HK-2 (cell line): Measurements from ENCODE around the gene GCK.
"Not testable (repeated sequence)": the region's sequence is repeated elsewhere in the genome, so short reads cannot be mapped to it uniquely, and the experiment has no call there.

Source experiments
- DNase-seq: peaks from one replicate; pipeline ENCODE4 v3.0.0-alpha.2; 2018; ENCODE audit not compliant: unreplicated experiment

Gene GCK

GRCh38 chr7:44141221-44141850 is 47.9 kb downstream of the GCK start, which contains the start of gene MYL7:
Gene MYL7 (minus strand): TSS chr7:44141332. CDS start chr7:44141305, 27 bp downstream.
- DNase-seq: no peak

DNA sequence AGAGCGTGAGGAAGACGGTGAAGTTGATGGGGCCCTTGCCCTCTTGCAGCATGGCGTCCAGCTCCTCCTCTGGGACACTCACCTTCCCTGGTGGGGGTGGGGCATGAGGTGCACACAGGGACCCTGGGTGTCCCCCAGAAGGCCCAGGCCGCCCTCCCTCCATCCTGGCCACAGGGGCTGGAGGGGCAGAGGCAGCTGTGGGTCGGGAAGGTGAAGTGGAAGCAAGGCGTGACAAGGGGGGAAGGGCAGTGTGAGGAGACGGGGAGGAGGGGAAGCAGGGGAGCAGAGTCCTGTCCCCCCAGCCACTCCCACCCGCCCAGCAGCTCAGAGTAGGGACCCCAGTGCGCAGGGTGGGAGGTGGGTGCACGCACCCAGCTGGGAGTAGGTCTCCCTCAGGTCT is 48.9 kb downstream of the GCK start:
- DNase-seq: no peak

DNA sequence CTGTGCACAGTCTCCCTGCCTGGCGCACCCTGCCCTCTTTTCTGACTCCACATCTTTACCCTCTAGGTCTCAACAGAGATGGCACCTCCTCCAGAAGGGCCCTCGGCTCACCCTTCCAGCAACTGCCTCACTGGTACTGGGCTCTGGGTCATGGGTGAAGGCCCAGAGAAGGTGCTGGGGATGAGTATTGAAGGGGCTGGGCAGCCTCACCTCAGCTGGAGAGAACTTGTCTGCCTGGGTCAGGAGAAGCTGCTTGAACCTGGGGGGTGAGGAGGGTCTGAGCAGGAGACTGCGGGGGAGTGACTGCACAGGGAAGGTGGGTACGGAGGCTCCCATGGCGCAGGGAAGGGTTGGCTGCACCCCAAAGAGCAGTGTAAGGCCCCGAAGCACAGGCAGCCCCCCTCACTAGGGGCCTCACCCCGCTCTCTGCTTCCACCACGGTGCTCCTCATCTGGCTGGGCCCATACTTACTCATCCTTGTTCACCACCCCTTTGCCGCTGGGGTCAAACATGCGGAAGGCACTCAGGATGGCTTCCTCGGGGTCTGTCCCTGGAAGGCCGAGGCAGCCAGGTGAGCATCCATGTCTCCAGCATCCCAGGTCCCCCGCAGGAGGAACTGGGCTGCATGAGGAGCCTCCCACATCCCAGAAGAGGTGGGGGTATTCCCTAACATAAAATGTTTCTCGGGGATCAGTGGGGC is 49.8 kb downstream of the GCK start:
- no peak for DNase-seq

DNA sequence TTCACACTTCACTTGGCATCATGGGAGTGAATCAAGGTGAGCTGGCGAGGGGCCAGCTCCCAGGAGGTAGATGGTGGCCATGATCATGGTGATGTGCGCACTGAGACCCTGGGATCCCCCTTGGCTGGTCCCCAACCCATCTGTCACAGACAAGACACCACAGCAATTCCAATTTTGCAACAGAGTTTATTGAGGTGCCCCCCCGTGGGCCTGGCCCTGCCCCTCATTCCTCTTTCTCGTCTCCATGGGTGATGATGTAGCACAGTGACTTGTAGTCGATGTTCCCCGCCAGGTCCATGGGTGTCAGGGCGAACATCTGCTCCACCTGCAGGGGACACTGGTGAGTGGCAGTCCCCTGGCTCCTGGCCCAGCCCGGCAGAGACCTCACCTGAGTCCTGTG is 50.5 kb downstream of the GCK start:
- no peak for DNase-seq

DNA sequence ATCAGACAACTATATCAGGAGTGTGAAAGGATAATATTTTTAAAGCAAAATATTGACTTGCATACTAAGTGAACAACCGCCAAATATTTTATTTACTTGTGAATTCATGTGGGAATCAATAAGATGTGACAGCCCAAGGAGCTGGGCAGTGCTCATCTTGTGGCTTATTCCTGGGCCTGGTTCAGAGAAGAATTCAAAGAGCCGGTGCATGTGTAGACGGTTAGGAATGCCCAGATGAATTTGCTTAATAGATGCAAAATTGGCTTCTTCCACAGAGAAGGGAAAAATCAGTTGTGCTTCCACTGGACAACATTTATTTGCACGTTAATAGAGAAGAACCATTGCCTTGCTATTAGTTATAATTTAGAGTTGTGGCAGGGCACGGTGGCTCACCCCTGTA is 52.5 kb downstream of the GCK start:
- no peak for DNase-seq

- no peak for DNase-seq
These were observed 54.2 kb downstream of the GCK start for GRCh38 chr7:44134943-44135628.

DNA sequence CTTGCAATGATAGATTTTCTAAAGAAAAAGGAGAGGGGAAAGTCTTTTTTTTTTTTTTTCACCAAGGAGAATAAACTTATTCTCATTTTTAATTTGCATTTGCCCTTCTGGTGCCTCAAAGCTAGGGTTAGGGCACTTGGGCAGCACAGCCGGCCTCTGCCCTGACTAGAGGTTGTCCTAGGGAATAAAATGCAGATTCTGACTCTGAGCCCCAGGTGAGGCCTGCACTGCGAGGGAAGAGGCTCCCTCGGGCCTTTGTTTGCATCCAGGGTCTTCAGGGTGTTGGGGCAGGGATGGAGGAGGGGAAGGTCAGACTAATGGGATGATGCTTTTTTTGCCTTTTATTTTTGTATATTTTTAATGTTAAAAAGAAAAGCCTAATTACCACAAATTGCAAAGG is 55.9 kb downstream of the GCK start:
- no peak for DNase-seq

DNA sequence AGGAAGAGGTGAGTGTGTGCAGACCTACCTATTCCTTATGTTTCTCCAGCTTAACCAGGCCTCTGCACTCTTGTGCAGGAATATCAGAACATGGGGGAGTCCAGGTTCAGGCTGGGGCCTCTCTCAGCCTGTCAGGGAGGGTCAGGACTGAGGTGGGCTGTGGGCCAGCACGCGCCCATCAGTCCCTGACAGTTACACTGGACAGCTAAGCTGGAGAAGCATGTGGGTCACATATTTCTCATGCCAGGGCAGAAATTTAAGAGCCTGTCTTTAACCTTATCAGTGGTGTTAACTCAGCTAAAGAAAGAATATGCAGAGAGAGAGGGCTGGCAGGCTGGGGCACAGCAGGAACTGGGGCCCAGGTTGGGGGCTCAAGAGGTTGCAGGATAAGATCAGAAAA is 57.2 kb downstream of the GCK start:
- DNase-seq: no peak

DNA sequence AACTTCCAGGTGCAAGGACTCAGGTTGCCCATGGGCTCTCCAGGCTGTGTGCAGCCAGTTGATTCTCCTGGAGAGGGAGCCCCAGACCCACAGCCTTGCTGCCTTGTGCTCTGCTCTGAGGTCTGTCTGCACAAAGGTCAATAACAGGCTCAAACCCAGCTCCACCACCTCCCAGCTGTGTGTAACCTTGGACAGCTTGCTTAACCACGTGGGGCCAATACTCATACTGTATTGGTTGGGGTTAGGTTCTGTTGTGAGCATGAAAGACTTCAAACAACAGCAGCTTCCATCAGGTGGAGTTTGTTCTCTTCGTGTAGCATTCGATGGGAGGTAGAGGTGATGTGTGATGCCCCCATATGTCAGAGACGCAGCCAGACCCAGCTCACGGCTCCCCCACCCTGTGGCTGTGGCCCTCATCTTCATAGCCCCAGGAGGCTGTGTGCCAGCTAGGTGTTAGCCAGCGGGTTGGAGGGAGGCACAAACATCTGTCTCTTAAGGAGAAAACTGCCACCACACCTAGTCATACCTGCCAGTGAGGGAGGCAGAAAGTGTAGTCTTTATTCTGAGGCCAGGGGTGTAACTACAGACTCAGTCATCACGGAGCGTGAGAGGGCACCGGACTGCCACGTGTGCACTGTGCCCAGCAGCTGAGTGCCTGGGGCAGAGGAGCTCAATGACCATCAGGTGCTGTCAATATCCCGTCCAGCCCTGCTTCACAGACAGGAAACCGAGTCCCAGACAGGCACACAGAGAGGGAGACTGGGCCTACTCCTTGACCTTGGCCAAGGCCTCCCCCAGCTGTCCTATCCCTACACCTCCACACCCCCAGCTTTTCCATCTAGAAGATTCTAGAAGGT is 57.8 kb downstream of the GCK start:
- DNase-seq: peak; percentile 27

DNA sequence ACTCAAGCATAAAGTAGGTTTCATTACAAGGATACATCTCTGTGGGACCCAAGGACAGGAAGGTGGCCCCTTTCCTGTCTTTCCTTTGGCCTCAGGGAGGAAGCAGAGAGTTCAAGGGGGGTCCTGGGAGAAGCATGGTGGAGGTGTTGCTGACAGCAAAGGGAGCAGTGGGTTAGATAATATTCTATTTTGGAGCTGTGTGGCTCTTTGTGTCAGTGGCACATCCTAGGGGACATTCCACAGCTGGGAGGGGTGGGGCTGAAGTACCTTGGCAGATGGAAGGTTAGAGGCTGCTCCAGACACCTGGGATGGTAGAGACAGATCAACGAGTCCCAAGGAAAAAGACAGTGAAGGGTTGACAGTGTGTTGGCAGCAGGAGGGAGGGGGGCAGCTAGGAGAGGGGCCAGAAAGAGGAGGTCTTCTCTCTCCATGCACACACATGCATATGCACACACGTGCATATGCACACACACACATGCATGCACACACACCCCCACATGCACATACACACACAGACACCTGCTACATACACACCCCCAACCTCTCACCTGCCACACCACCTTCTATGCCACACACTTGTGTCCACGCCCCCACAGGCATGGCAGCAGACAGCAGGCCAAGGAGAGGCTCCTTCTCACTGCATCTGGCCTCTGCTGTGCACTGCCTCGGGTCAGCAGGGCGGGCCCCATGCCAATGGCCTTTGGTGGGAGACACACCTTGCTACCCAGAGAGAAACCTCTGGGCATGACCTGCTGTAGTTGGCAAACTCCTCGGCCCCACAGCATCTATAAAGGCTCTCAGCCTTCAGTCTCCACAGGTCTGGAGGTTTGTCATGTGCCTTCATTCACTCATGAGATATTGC is 60.3 kb downstream of the GCK start:
- no peak for DNase-seq

- no peak for DNase-seq
These were observed 62.1 kb downstream of the GCK start for GRCh38 chr7:44127161-44127560.

- DNase-seq: not testable (repeated sequence)
These were observed 62.7 kb downstream of the GCK start for GRCh38 chr7:44126574-44126973.

- DNase-seq: no peak
These were observed 64.4 kb downstream of the GCK start for GRCh38 chr7:44124822-44125202.

GRCh38 chr7:44123190-44124003 is 65.8 kb downstream of the GCK start, which contains the start of gene POLD2:
Gene POLD2 (minus strand): TSS chr7:44123548. CDS start chr7:44122053, 1,495 bp downstream.
- DNase-seq: peak; percentile 97

DNA sequence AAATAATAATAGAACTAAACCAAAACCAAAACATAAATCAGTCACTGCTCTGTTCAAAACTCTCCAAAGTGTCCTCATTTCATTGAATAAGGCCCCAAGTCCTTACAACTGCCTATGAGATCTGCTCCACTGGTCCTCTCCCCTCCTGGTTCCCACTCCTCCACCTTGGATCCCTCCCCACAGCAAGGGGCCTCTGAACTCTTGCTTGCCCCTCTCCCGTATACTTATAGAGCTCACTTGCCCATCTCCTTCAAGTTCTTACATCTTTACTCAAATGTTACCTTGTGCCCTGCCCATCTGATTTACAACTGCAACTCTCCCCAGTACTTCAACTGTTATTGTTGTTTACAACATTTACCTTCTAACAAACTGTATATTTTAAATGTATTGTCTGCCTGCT is 66.7 kb downstream of the GCK start:
- DNase-seq: no peak

GRCh38 chr7:44121761-44122420 is 67.3 kb downstream of the GCK start:
- DNase-seq: no peak

DNA sequence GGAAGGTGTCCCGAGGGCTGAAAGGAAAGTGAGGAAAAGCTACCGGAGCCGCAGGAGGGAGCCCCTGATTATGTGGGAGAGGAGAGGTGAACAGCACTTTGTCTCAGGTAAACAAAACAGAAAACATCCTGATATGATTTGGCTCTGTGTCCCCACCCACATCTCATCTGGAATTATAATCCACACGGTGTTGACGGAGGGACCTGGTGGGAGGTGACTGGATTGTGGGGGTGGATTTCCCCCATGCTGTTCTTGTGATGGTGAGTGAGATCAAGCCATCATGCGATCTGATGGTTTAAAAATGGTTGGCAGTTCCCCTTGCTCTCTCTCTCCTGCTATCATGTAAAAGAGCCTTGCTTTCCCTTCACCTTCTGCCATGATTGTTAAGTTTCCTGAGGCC is 68.8 kb downstream of the GCK start:
- DNase-seq: no peak

GRCh38 chr7:44119829-44120380 is 69.3 kb downstream of the GCK start:
- no peak for DNase-seq

- DNase-seq: no peak
These were observed 71.3 kb downstream of the GCK start for GRCh38 chr7:44117801-44118429.
